HG03280 (cell line): Measurements from ENCODE around the gene RDH5.

ENCODE experiments used
- ATAC-seq: cut with Tn5 transposase; IDR thresholded peaks from one replicate; pipeline ENCODE4 v1.9.1; 2021; ENCODE audit warnings: mild to moderate bottlenecking, moderate library complexity; ENCODE audit not compliant: unreplicated experiment

RDH5 gene

DNA sequence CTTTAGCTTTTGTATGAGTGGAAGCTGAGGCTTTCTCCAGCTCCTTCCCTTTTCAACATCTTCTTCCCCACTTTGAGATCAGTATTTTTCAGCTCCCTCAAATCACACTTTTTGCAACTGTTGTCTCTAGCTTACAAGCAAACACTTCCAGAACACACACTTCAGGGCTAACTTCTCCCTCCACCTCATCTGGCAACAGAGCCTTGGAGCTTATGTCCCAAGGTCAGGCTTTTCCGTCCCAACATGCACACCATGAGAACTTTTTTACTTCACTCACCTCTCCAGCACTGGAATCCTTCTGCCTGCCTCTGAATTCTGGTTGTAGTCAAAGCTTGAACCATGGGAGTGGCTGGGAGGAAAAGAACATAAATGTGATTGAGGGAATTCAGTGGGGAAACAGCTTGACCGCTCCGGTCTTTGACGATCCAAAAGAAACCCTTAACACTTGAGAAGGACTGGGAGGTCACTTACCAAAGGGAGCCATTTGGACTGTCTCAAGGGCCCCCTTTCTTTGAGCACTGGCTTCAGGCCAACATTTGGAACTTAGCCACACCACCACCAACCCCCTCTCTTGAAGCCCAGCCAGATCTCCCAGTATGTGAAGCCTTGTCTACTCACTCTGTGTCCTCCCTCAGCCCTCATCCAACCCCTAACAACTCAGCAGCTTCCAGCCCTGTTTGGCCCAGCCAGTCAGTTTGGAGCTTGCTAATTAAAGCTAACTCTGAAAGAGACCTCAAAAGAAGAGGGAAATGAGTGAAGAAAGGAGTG lies 8.2 kb upstream of the RDH5 start:
- no peak for ATAC-seq

GRCh38 chr12:55712700-55713415 lies 7.3 kb upstream of the RDH5 start:
- no peak for ATAC-seq

DNA sequence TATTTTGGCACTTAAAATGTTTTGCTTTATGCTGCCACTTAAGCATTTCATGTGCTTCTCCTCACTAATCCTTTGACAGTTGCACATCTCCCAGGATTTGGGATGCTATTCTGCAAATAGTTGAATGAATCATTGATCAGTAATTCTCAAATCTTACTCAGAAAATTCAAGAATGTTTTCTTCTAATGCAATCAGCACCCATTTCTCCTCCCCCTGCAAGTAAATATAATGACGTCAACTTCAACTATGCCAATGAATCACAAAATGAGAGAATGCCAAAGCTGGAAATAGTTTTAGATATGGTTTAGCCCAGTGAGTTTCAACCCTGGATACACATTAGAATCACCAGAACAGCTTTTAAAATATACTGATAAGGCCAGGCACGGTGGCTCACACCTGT lies 6.5 kb upstream of the RDH5 start:
- ATAC-seq = no peak

DNA sequence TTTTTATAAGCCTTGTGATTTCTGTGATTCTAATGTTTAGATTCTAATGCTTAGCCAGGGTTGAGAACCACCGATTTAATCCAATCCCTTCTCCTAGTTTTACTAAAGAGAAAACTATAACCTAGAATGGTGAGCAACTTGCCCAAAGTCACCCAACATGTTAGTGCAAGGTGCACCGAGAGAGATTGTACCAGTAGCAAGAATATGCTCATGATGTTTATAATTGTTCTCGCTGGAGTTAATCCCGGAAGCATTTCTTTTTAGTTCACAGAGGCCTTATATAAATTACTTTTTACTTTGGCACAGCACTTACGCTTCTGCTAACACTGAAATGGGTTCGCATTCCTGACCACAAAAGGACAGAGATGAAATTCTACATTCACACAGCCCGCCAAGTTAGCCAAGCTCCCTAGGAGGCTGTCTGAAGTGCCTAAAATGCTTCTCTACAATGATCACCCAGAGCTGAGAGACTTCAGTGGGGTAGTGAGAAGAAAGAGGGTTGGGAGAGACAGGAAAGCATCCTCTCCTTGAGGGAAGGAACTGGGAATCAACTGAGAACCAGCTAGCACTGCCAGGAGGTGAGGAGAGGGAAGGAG lies 4.9 kb upstream of the RDH5 start:
- peak; percentile 2 for ATAC-seq

GRCh38 chr12:55715833-55716581 lies 4.2 kb upstream of the RDH5 start, which contains the start of gene BLOC1S1:
Gene BLOC1S1 (plus strand): TSS chr12:55716046. CDS start chr12:55716052, 6 bp downstream.
- peak; percentile 93 for ATAC-seq

DNA sequence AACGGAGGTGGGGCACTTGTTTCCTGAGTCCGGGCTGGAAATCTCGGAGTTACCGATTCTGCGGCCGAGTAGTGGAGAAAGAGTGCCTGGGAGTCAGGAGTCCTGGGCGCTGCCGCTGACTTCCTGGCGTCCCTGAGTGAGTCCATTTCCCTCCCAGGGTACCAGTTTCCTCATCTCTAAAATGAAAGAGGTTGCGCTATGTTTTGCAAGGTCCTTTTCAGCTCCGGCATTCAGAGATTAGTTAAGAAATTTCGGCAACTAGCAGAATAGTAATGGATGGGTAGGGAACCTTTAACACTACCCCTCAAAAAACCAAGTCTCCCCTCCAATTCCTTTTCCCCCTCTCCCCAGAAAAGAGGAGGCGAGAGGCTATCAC lies 3.6 kb upstream of the RDH5 start:
- peak; percentile 24 for ATAC-seq

DNA sequence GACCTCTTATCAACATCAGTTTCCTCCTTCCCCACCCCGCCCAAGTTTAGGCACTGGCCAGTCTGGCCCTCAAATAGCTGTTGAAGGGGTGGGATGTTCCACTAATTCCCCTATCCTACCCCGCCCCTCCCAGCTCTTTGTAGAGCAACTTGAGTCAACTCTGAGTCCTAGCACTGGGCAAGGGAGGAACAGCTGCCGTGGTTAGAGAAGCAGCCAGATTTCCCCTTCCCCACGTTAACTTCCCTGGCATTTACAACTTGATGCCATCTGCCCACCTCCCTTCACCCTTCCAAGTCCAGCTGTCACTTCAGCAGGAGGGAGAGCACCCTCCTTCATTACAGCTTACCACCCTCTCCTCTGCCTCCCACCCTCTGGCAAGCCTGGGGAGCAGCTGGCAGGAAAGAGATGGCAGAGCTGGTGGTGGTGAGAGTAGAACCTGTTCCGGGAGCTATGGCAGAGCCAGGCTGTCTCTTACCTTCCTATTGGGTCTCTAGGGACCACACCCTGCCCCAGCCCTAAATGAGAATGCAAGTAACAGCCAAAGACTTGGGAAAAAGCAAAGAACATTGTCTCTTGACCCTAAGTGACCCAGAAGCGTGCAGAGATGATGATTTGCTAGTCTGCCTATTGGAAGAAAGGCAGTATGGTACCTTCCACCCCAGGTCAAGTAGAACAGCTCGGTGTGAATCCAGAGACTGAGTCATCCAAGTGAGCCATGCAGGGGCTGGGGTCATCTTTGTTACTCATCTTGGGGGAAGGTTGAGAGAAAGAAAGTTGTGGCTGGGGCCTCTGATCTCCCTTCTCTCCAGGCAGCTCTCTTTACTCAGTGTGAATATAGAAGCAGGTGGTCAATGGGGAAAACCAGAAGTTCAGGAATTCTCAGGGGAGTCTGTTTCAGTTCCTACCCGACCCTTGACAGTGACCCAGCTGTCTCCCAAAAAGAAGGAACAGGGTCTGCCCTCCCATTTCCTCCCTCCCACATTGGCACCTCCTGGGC lies 2.9 kb upstream of the RDH5 start:
- no peak for ATAC-seq

GRCh38 chr12:55718015-55718414 lies 2.2 kb upstream of the RDH5 start:
- ATAC-seq = no peak

GRCh38 chr12:55718624-55719275 lies 1.4 kb upstream of the RDH5 start:
- no peak for ATAC-seq

DNA sequence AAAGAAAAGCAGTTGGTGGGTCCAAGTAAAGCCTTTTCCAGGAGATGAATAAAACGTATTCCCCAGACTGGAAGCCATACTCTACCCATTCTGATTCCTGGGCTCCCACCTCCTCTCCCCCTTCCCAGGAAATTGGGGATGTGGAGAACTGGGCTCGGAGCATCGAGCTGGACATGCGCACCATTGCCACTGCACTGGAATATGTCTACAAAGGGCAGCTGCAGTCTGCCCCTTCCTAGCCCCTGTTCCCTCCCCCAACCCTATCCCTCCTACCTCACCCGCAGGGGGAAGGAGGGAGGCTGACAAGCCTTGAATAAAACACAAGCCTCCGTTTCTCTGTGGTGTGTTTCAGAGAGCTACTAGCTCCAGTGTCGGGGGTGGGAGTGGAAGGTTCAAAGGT lies 822 bp upstream of the RDH5 start:
- ATAC-seq = no peak

DNA sequence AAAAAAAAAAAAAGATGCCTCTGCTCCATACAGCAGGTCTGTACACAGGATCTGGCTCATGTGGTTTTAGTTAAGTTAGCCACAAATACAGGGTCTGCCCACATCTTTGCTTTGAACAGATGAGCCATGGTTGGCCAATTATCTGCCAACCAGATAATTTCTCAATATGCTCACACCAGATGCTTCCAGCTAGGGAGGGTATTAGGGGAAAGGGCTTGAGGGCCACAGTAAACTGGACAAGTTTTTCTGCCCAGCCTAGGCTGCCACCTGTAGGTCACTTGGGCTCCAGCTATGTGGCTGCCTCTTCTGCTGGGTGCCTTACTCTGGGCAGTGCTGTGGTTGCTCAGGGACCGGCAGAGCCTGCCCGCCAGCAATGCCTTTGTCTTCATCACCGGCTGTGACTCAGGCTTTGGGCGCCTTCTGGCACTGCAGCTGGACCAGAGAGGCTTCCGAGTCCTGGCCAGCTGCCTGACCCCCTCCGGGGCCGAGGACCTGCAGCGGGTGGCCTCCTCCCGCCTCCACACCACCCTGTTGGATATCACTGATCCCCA lies 776 bp downstream of the RDH5 start:
- ATAC-seq = no peak

GRCh38 chr12:55721601-55722213 lies 1.5 kb downstream of the RDH5 start:
- no peak for ATAC-seq

DNA sequence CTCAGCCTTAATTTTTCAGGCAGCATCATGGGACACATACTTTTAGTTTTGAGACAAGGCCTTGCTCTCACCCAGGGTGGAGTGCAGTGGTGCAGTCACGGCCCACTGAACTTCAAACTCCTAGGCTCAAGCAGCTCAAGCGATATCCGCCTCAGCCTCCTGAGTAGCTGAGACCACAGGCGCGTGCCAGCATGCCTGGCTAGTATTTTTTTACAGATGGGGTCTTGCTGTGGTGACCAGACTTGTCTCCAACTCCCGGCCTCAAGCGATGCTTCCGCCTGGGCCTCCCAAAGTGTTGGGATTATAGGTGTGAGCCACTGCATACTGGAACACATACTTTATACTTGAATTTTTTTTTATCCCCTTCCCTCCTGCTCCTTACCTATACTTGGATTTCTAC lies 2.8 kb downstream of the RDH5 start:
- no peak for ATAC-seq

- ATAC-seq = no peak
These were observed 3.5 kb downstream of the RDH5 start for GRCh38 chr12:55723516-55724225.

GRCh38 chr12:55724226-55724939 lies 4.2 kb downstream of the RDH5 start:
- peak; percentile 24 for ATAC-seq

DNA sequence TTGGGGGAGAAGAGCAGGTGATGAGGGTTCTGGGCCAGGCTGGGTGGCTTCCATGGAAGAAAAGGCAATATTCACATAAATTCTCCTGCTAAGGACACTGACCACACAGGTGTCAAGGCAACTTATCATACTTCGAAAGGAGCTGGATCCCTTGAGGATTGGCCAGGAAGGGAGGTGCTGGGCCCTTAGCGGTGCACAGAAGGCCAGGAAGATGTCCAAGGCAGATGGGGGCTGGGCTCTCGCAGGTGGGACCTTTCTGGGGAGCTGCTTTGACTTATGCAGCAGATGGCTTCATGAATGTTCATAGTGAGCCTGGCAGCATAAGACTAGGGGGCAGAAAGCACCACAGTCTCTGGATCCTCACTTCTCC lies 4.7 kb downstream of the RDH5 start:
- no peak for ATAC-seq

DNA sequence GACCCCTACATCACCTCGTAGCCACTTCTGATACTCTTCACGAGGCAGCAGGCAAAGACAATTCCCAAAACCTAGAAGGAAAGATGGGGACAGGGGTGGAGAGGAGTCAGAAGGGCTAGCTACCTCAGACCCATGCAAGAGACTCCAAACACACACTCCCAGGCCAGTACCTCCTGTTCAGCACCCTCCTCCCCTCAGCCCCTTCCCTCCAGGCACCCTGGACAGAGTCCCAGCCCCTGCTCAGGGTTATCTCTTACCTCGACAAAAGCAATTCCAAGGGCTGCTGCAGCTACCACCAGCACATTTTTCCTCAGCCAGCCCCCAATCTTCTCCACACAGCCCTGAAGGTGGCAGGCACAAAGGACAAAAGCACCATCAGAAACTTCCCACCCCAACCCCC lies 5.4 kb downstream of the RDH5 start:
- no peak for ATAC-seq

DNA sequence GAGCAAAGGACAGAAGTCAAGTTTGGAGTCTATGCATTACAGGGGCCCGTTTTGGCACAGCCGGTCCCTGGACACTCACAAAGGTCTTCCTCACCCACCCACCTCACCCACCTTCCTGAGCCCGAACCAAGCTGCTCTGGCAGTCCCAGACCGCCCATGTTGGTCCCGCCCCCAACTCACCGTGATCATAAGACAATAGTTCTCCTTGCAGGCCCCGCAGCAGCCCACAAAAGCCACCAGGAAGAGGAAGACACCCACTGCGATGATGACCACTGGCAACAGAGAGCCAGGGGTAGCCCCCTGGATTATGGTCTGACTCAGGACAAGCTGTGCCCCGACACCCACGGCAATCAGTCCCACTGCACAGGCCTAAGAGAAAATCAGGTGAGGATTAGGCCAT lies 6.8 kb downstream of the RDH5 start:
- no peak for ATAC-seq
